22Rv1 (cell line): Measurements from ENCODE around the gene CD22.

Experiments
- CTCF ChIP-seq: fragments of 450-650 bp; IDR thresholded peaks from 2 replicates; pipeline ENCODE4 v1.5.1; 2017; ENCODE audit warnings: mild to moderate bottlenecking
- ZFX ChIP-seq: fragments of 450-650 bp; IDR thresholded peaks from 2 replicates; pipeline ENCODE4 v1.6.1; 2017; ENCODE audit warnings: antibody characterized with exemption, borderline replicate concordance

- TF ChIP-seq CTCF: no peak
- no peak for TF ChIP-seq ZFX
Observed at GRCh38 chr19:35328851-35329285, at the start of gene CD22.
